GM12878 (cell line): ENCODE results near the gene SGPP2. TPM values are rescaled to one million over a fixed set of nuclear protein-coding genes. Genes with fewer than 3 reads are reported as not detected.

Experiments
- BACH1 ChIP-seq: fragments of 450-650 bp; IDR thresholded peaks from 2 replicates; pipeline ENCODE4 v1.6.1; 2017; ENCODE audit warnings: mild to moderate bottlenecking, borderline replicate concordance
- HSF1 ChIP-seq: fragments of 150-350 bp; IDR thresholded peaks from 2 replicates; pipeline ENCODE4 v1.6.1; 2014; ENCODE audit warnings: mild to moderate bottlenecking, low read depth, low read length
- IKZF2 ChIP-seq, 2 experiments: fragments of 450-650 bp; IDR thresholded peaks; 2 replicates each; pipeline ENCODE4 v1.6.1; 2017; ENCODE audit warnings: mild to moderate bottlenecking in 2 of 2, moderate library complexity in 2 of 2
- NKRF ChIP-seq: fragments of 450-650 bp; conservative IDR thresholded peaks from 2 replicates; pipeline ENCODE4 v1.6.1; 2017; ENCODE audit warnings: mild to moderate bottlenecking, moderate library complexity
- PKNOX1 ChIP-seq: fragments of 450-650 bp; IDR thresholded peaks from 2 replicates; pipeline ENCODE4 v1.6.1; 2016; ENCODE audit warnings: mild to moderate bottlenecking
- TAF1 ChIP-seq: IDR thresholded peaks from 2 replicates; pipeline ENCODE4 v1.6.1; 2011; ENCODE audit warnings: mild to moderate bottlenecking, low read depth, low read length, borderline replicate concordance
- ZBTB4 ChIP-seq: fragments of 450-650 bp; formaldehyde crosslinking; IDR thresholded peaks from 2 replicates; pipeline ENCODE4 v1.4.0; 2022; ENCODE audit warnings: mild to moderate bottlenecking, moderate library complexity
- ZNF24 ChIP-seq: fragments of 450-650 bp; IDR thresholded peaks from 2 replicates; pipeline ENCODE4 v1.6.1; 2017; ENCODE audit warnings: antibody characterized with exemption, mild to moderate bottlenecking
- polyA plus RNA-seq, 11 experiments: library from polyadenylated mRNA; depleted of rRNA in 4 of 11; unstranded in 6 of 11; stranded (reverse) in 5 of 11; fragments of >200 nt; fragmentation: Nextera tagmentation in 4 of 11; fragmentation: Illumina TruSeq in 1 of 11; extraction: Ambion mirVana in 4 of 11; extraction: Trizol in 1 of 11; gene quantifications; 1 replicate in 1 of 11; 2 replicates in 10 of 11; pipeline versions ENCODE4 v1.2.1 to v1.2.3, GENCODE V29; 2011 to 2016; ENCODE audit warnings: inconsistent platforms in 2 of 11, missing spikeins in 2 of 11, low read depth in 1 of 11
- total RNA-seq, 4 experiments: library from RNA; depleted of rRNA in 3 of 4; stranded (reverse); fragments of >200 nt in 3 of 4; fragmentation: Illumina TruSeq in 1 of 4; extraction: Trizol in 1 of 4; gene quantifications; 2 replicates each; pipeline versions ENCODE4 v1.2.1 to v1.2.3, GENCODE V29; 2013 to 2021
- TF ChIP-seq, protein P1 (sequence below): fragments of 450-650 bp; IDR thresholded peaks from 2 replicates; pipeline ENCODE4 v1.6.1; 2017; ENCODE audit warnings: mild to moderate bottlenecking, low read depth, inconsistent platforms; ENCODE audit not compliant: poor library complexity, severe bottlenecking

Gene SGPP2
- total and polyA plus RNA-seq, 10 of the 15 experiments (the other 5 are each of a cell fraction or from before 2014, with no cell fraction given) = 3.5 to 84.9 (median 13.1) TPM

GRCh38 chr2:222561151-222561550, 136.8 kb downstream of the SGPP2 start (continued):
- TF ChIP-seq IKZF2 (IDR thresholded peaks at IDR 0.05) (no peak), HSF1 (no peak), BACH1 (no peak), TAF1 (no peak), PKNOX1 (no peak), ZNF24 (no peak), ZBTB4 (CRISPR knock-in tag) (no peak), NKRF (no peak)
- TF ChIP-seq, protein P1, sequence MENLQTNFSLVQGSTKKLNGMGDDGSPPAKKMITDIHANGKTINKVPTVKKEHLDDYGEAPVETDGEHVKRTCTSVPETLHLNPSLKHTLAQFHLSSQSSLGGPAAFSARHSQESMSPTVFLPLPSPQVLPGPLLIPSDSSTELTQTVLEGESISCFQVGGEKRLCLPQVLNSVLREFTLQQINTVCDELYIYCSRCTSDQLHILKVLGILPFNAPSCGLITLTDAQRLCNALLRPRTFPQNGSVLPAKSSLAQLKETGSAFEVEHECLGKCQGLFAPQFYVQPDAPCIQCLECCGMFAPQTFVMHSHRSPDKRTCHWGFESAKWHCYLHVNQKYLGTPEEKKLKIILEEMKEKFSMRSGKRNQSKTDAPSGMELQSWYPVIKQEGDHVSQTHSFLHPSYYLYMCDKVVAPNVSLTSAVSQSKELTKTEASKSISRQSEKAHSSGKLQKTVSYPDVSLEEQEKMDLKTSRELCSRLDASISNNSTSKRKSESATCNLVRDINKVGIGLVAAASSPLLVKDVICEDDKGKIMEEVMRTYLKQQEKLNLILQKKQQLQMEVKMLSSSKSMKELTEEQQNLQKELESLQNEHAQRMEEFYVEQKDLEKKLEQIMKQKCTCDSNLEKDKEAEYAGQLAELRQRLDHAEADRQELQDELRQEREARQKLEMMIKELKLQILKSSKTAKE = no peak
- TF ChIP-seq, all 136 proteins: peak for 0
